ENCODE data around the gene GNG4. TPM values are rescaled to one million over a fixed set of nuclear protein-coding genes. Genes with fewer than 3 reads are reported as not detected.
"Not testable (repeated sequence)": the region's sequence is repeated elsewhere in the genome, so short reads cannot be mapped to it uniquely, and the experiment has no call there.

GNG4 gene
- total RNA-seq, 1 experiment from 2014 or later, result 34.4 TPM

DNA sequence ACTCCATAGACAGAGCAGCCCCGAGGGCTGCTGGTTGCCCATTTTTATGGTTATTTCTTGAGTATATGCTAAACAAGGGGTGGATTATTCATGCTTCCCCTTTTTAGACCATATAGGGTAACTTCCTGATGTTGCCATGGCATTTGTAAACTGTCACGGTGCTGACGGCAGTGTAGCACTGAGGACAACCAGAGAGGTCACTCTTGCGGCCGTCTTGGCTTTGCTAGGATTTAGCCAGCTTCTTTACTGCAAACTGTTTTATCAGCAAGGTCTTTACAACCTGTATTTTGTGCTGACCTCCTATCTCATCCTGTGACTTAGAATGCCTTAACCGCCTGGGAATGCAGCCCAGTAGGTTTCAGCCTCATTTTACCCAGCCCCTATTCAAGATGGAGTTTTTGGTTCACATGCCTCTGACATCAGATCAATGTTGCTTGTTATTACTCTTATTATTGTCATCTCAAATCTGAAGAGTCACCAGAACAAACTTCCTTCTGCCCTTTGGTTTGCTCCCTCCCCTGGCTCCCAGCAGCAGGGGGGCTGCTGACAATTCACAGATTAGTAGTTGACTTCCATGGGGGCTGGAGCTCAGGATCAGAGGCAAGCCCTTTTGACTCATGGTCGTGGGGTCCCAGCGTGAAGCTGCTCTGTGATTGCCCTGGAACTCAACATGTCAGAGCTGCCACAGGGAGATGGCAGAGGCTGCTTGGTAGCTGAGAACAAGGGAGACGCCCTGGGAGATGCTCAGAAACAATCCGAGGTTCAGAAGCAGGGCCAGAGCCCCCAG, 103.0 kb downstream of the GNG4 start:
- not testable (repeated sequence) for H3K23ac ChIP-seq (ENCODE audit: insufficient read length, low read depth, low read length); H2BK20ac ChIP-seq (ENCODE audit: low read depth, low read length, poor library complexity, severe bottlenecking); H2BK5ac ChIP-seq (ENCODE audit: insufficient read length, low read length); H3K27ac ChIP-seq (ENCODE audit: insufficient read length, low read depth, low read length); H4K5ac ChIP-seq (ENCODE audit: insufficient read length, low read depth, low read length); H3K9me3 Mint-ChIP-seq; H2AFZ ChIP-seq (ENCODE audit: low read length); H3K9me3 ChIP-seq (ENCODE audit: control insufficient read depth, low read depth, low read length); H3K23me2 ChIP-seq (ENCODE audit: insufficient read length, low read depth, low read length, poor library complexity, severe bottlenecking); H3K4me1 ChIP-seq (ENCODE audit: insufficient read depth, low read length); H4K8ac ChIP-seq (replicated peaks; ENCODE audit: insufficient read length, low read depth, low read length); H4K20me1 ChIP-seq (ENCODE audit: control insufficient read depth, insufficient read depth, insufficient read length); H3K4ac ChIP-seq (ENCODE audit: low read depth, low read length); H4K91ac ChIP-seq (ENCODE audit: insufficient read length, low read depth, low read length); H3K79me1 ChIP-seq (ENCODE audit: insufficient read depth, low read depth, low read length, poor library complexity, severe bottlenecking); H3K36me3 Mint-ChIP-seq (ENCODE audit: insufficient read depth in 1 of 3, low read depth in 3 of 3); H3K79me2 ChIP-seq (ENCODE audit: insufficient read depth, low read length); H2BK12ac ChIP-seq (ENCODE audit: insufficient read length, low read depth, low read length); H3K9ac ChIP-seq (ENCODE audit: extremely low read depth, insufficient read length, low read length); H3K27me3 ChIP-seq (ENCODE audit: insufficient read depth, low read length); H2BK120ac ChIP-seq (ENCODE audit: low read depth, low read length, poor library complexity, severe bottlenecking); H3K56ac ChIP-seq (ENCODE audit: insufficient read length, low read depth, low read length); H2BK15ac ChIP-seq (ENCODE audit: low read depth, low read length); H2AK5ac ChIP-seq (ENCODE audit: insufficient read length, low read length); H3K4me3 Mint-ChIP-seq; H3K27me3 Mint-ChIP-seq (ENCODE audit: low read depth); H3K14ac ChIP-seq (ENCODE audit: insufficient read depth, low read length); H3T11ph ChIP-seq (ENCODE audit: low read length); H3K4me2 ChIP-seq (ENCODE audit: insufficient read depth, insufficient read length, low read length)
- peak; percentile 55 for DNase-seq
- TF ChIP-seq, protein P1, sequence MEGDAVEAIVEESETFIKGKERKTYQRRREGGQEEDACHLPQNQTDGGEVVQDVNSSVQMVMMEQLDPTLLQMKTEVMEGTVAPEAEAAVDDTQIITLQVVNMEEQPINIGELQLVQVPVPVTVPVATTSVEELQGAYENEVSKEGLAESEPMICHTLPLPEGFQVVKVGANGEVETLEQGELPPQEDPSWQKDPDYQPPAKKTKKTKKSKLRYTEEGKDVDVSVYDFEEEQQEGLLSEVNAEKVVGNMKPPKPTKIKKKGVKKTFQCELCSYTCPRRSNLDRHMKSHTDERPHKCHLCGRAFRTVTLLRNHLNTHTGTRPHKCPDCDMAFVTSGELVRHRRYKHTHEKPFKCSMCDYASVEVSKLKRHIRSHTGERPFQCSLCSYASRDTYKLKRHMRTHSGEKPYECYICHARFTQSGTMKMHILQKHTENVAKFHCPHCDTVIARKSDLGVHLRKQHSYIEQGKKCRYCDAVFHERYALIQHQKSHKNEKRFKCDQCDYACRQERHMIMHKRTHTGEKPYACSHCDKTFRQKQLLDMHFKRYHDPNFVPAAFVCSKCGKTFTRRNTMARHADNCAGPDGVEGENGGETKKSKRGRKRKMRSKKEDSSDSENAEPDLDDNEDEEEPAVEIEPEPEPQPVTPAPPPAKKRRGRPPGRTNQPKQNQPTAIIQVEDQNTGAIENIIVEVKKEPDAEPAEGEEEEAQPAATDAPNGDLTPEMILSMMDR (conservative IDR thresholded peaks at IDR 0.05), result peak; percentile 49
- Mint-ChIP-seq H3K4me1 (peaks cover 28 to 29% of the 10 kb centered on the region in 2 experiments), H3K27ac (peak overlapping the region in 2 of 3 experiments; percentile 24 to 75; a peak in 4 of 7 replicates)
- WGBS (ENCODE audit: extremely low coverage, insufficient read length, low lambda C conversion rate), result no CpG with 5 or more reads among the region's 10 CpGs
- peak overlapping the region; percentile 32 for H3K18ac ChIP-seq (ENCODE audit: insufficient read length, low read depth, low read length)
